ENCODE data around the gene IGF1R.

The IGF1R gene

GRCh38 chr15:98703126-98703685 lies 54.9 kb downstream of the IGF1R start:
- DNase-seq (ENCODE audit: low read depth in 3 of 3, low spot score in 1 of 3), result no peak

GRCh38 chr15:98705070-98705469 lies 56.7 kb downstream of the IGF1R start:
- DNase-seq (ENCODE audit: low read depth in 3 of 3, low spot score in 1 of 3), result no peak

GRCh38 chr15:98706387-98706786 lies 58.0 kb downstream of the IGF1R start:
- DNase-seq (ENCODE audit: low read depth in 3 of 3, low spot score in 1 of 3), result no peak

GRCh38 chr15:98706986-98707385 lies 58.6 kb downstream of the IGF1R start:
- DNase-seq (ENCODE audit: low read depth in 3 of 3, low spot score in 1 of 3), result no peak

GRCh38 chr15:98708037-98708590 lies 59.8 kb downstream of the IGF1R start:
- no peak for DNase-seq (ENCODE audit: low read depth in 3 of 3, low spot score in 1 of 3)

- no peak for DNase-seq (ENCODE audit: low read depth in 3 of 3, low spot score in 1 of 3)
These were observed 63.5 kb downstream of the IGF1R start for GRCh38 chr15:98711810-98712209.

GRCh38 chr15:98712845-98713584 lies 64.7 kb downstream of the IGF1R start:
- no peak for DNase-seq (ENCODE audit: low read depth in 3 of 3, low spot score in 1 of 3)

GRCh38 chr15:98713585-98714001 lies 65.3 kb downstream of the IGF1R start:
- DNase-seq (ENCODE audit: low read depth in 3 of 3, low spot score in 1 of 3), result no peak

GRCh38 chr15:98714922-98715321 lies 66.6 kb downstream of the IGF1R start:
- DNase-seq (ENCODE audit: low read depth in 3 of 3, low spot score in 1 of 3), result no peak

- no peak for DNase-seq (ENCODE audit: low read depth in 3 of 3, low spot score in 1 of 3)
These were observed 67.1 kb downstream of the IGF1R start for GRCh38 chr15:98715401-98715800.

GRCh38 chr15:98715890-98716443 lies 67.6 kb downstream of the IGF1R start:
- no peak for DNase-seq (ENCODE audit: low read depth in 3 of 3, low spot score in 1 of 3)

- DNase-seq (ENCODE audit: low read depth in 3 of 3, low spot score in 1 of 3), result no peak
These were observed 69.0 kb downstream of the IGF1R start for GRCh38 chr15:98717371-98717770.

GRCh38 chr15:98717942-98718341 lies 69.6 kb downstream of the IGF1R start:
- no peak for DNase-seq (ENCODE audit: low read depth in 3 of 3, low spot score in 1 of 3)

- no peak for DNase-seq (ENCODE audit: low read depth in 3 of 3, low spot score in 1 of 3)
These were observed 70.2 kb downstream of the IGF1R start for GRCh38 chr15:98718426-98719136.

- no peak for DNase-seq (ENCODE audit: low read depth in 3 of 3, low spot score in 1 of 3)
These were observed 70.9 kb downstream of the IGF1R start for GRCh38 chr15:98719137-98719740.

GRCh38 chr15:98720031-98720430 lies 71.7 kb downstream of the IGF1R start:
- DNase-seq (ENCODE audit: low read depth in 3 of 3, low spot score in 1 of 3), result no peak

GRCh38 chr15:98720577-98721565 lies 72.5 kb downstream of the IGF1R start:
- no peak for DNase-seq (ENCODE audit: low read depth in 3 of 3, low spot score in 1 of 3)

- no peak for DNase-seq (ENCODE audit: low read depth in 3 of 3, low spot score in 1 of 3)
These were observed 73.9 kb downstream of the IGF1R start for GRCh38 chr15:98722209-98722608.

- DNase-seq (ENCODE audit: low read depth in 3 of 3, low spot score in 1 of 3), result no peak
These were observed 74.3 kb downstream of the IGF1R start for GRCh38 chr15:98722645-98723044.

GRCh38 chr15:98723195-98723594 lies 74.9 kb downstream of the IGF1R start:
- DNase-seq (ENCODE audit: low read depth in 3 of 3, low spot score in 1 of 3), result no peak

All from stimulated activated CD4-positive, alpha-beta T cell treated with anti-CD3 and anti-CD28 coated beads, TNF-alpha, amount 100 ng/mL, for 1 hour (primary cell).